K562 (cell line): ENCODE measurements around the gene RNF213. TPM values are rescaled to one million over a fixed set of nuclear protein-coding genes. Genes with fewer than 3 reads are reported as not detected.

Experiments used
- CBX1 ChIP-seq: sonication (generic); IDR thresholded peaks from 2 replicates; pipeline ENCODE4 v1.6.1; 2016; ENCODE audit warnings: antibody characterized with exemption, low read depth, mild to moderate bottlenecking
- CHD2 ChIP-seq: IDR thresholded peaks from 2 replicates; pipeline ENCODE4 v1.6.1; 2011; ENCODE audit warnings: low read depth, low read length
- FIP1L1 ChIP-seq: fragments of 200-400 bp; formaldehyde crosslinking; IDR thresholded peaks from 2 replicates; pipeline ENCODE4 v1.6.1; 2018; ENCODE audit warnings: mild to moderate bottlenecking, low read depth, low read length; ENCODE audit not compliant: poor library complexity, severe bottlenecking
- MYBL2 ChIP-seq, 2 experiments: fragments of 450-650 bp in 1 of 2; sonication (generic) in 1 of 2; formaldehyde crosslinking in 1 of 2; IDR thresholded peaks; 2 replicates each; pipeline versions ENCODE4 v1.6.1 to v1.8.1; 2017 to 2022; ENCODE audit warnings: borderline replicate concordance in 1 of 2, inconsistent platforms in 1 of 2, low read depth in 1 of 2, mild to moderate bottlenecking in 1 of 2, missing genetic modification reagents in 1 of 2, moderate library complexity in 1 of 2
- NCOR1 ChIP-seq: fragments of 450-650 bp; IDR thresholded peaks from 2 replicates; pipeline ENCODE4 v1.6.1; 2016; ENCODE audit warnings: mild to moderate bottlenecking, moderate library complexity
- NEUROD1 ChIP-seq: fragments of 150-350 bp; IDR thresholded peaks from 2 replicates; pipeline ENCODE4 v1.6.1; 2014; ENCODE audit warnings: borderline replicate concordance, low read length, low read depth; ENCODE audit not compliant: partially characterized antibody
- PHTF2 ChIP-seq: fragments of 250-450 bp; sonication (Bioruptor Pico); IDR thresholded peaks from 2 replicates; pipeline ENCODE4 v1.5.0; 2021; ENCODE audit warnings: mild to moderate bottlenecking
- TBL1XR1 ChIP-seq, 2 experiments: IDR thresholded peaks; 2 replicates each; pipeline ENCODE4 v1.6.1; 2012; ENCODE audit warnings: improper control_type of control experiment in 2 of 2, low read length in 2 of 2, mild to moderate bottlenecking in 1 of 2
- WHSC1 ChIP-seq: IDR thresholded peaks from one replicate; pipeline ENCODE4 v1.6.1; 2012; ENCODE audit warnings: low read length, control low read depth, inconsistent platforms
- ZNF57 ChIP-seq: fragments of 450-650 bp; formaldehyde crosslinking; IDR thresholded peaks from 2 replicates; pipeline ENCODE4 v1.4.0; 2020; ENCODE audit warnings: mild to moderate bottlenecking, moderate library complexity
- ZNF830 ChIP-seq: fragments of 250-450 bp; sonication (Bioruptor Pico); IDR thresholded peaks from 2 replicates; pipeline ENCODE4 v1.5.0; 2021; ENCODE audit warnings: mild to moderate bottlenecking
- polyA plus RNA-seq, 8 experiments: library from polyadenylated mRNA; depleted of rRNA in 4 of 8; stranded (reverse) in 5 of 8; unstranded in 3 of 8; fragments of >200 nt; fragmentation: Nextera tagmentation in 2 of 8; fragmentation: Illumina TruSeq in 1 of 8; extraction: Ambion mirVana in 2 of 8; extraction: Trizol in 1 of 8; gene quantifications; 2 replicates each; pipeline versions ENCODE4 v1.2.1 to v1.2.3, GENCODE V29; 2011 to 2014; ENCODE audit warnings: inconsistent platforms in 1 of 8, missing spikeins in 1 of 8
- total RNA-seq, 7 experiments: library from RNA; depleted of rRNA in 6 of 7; stranded (reverse); fragments of >200 nt in 6 of 7; fragmentation: Illumina TruSeq in 2 of 7; extraction: Trizol in 2 of 7; gene quantifications; 2 replicates each; pipeline versions ENCODE4 v1.2.1 to v1.2.3, GENCODE V29; 2011 to 2021; ENCODE audit warnings: low replicate concordance in 1 of 7
- TF ChIP-seq, protein P1 (sequence below): sonication (generic); formaldehyde crosslinking; IDR thresholded peaks from 2 replicates; pipeline ENCODE4 v1.8.1; 2023; ENCODE audit warnings: mild to moderate bottlenecking, missing genetic modification reagents, moderate library complexity
- TF ChIP-seq, protein P2 (sequence below), 2 experiments: fragments of 450-650 bp in 1 of 2; sonication (generic) in 1 of 2; formaldehyde crosslinking in 1 of 2; IDR thresholded peaks; 2 replicates each; pipeline versions ENCODE4 v1.7.1 to v1.9.0; 2016 to 2022; ENCODE audit warnings: inconsistent platforms in 1 of 2, mild to moderate bottlenecking in 1 of 2, missing genetic modification reagents in 1 of 2
- TF ChIP-seq, protein P3 (sequence below): fragments of 250-450 bp; sonication (Bioruptor Pico); IDR thresholded peaks from 2 replicates; pipeline ENCODE4 v1.8.0; 2022; ENCODE audit warnings: moderate library complexity, mild to moderate bottlenecking, inconsistent platforms

RNF213 gene
- total and polyA plus RNA-seq, 9 of the 15 experiments (the other 6 are each of a cell fraction or from before 2014, with no cell fraction given) = 5.3 to 33.6 (median 17.9) TPM

DNA sequence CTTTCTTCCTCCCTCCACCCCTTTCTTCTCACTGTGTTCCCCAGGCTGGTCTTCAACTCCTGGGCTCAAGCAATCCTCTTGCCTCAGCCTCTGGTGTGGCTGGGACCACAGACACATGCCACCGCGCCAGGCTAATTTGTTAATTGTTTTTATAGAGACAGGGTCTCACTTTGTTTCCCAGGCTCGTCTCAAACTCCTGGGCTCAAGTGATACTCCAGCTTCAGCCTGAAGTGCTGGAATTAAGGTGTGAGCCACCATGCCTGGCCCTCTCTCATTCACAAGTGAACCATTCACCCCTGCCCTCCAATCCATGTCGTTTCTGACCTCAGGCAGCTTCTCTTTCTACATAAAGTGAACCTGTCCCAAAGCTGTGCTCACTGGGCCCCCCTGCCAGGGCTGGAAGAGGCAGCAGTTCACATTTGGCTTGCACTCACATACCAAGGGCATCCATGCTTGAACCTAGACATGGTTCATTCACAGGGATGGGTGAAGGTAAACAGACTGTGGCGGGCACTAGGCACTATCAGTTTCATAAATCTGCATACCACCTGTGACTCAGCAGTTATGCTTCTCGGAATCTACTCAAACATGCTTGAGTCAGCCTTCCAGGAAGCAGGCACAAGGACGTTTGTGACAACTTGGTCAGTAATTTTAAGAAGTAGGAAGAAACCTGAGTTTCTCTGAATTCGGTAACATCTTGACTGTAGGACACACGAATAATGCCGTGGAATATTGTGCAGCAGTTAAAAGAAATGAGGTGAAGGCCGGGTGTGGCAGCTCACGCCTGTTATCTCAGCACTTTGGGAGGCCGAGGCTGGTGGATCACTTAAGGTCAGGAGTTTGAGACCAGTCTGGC lies 6.0 kb upstream of the RNF213 start (continued):
- TF ChIP-seq, protein P1, sequence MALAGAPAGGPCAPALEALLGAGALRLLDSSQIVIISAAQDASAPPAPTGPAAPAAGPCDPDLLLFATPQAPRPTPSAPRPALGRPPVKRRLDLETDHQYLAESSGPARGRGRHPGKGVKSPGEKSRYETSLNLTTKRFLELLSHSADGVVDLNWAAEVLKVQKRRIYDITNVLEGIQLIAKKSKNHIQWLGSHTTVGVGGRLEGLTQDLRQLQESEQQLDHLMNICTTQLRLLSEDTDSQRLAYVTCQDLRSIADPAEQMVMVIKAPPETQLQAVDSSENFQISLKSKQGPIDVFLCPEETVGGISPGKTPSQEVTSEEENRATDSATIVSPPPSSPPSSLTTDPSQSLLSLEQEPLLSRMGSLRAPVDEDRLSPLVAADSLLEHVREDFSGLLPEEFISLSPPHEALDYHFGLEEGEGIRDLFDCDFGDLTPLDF (CRISPR knock-in tag) = no peak
- TF ChIP-seq CBX1 = no peak
- peak; percentile 80 for TF ChIP-seq NCOR1
- no peak for TF ChIP-seq NEUROD1
- TF ChIP-seq, protein P2, sequence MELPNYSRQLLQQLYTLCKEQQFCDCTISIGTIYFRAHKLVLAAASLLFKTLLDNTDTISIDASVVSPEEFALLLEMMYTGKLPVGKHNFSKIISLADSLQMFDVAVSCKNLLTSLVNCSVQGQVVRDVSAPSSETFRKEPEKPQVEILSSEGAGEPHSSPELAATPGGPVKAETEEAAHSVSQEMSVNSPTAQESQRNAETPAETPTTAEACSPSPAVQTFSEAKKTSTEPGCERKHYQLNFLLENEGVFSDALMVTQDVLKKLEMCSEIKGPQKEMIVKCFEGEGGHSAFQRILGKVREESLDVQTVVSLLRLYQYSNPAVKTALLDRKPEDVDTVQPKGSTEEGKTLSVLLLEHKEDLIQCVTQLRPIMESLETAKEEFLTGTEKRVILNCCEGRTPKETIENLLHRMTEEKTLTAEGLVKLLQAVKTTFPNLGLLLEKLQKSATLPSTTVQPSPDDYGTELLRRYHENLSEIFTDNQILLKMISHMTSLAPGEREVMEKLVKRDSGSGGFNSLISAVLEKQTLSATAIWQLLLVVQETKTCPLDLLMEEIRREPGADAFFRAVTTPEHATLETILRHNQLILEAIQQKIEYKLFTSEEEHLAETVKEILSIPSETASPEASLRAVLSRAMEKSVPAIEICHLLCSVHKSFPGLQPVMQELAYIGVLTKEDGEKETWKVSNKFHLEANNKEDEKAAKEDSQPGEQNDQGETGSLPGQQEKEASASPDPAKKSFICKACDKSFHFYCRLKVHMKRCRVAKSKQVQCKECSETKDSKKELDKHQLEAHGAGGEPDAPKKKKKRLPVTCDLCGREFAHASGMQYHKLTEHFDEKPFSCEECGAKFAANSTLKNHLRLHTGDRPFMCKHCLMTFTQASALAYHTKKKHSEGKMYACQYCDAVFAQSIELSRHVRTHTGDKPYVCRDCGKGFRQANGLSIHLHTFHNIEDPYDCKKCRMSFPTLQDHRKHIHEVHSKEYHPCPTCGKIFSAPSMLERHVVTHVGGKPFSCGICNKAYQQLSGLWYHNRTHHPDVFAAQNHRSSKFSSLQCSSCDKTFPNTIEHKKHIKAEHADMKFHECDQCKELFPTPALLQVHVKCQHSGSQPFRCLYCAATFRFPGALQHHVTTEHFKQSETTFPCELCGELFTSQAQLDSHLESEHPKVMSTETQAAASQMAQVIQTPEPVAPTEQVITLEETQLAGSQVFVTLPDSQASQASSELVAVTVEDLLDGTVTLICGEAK (IDR thresholded peaks at IDR 0.05) = no peak
- TF ChIP-seq, protein P2 (CRISPR knock-in tag; IDR thresholded peaks at IDR 0.05) = no peak
- TF ChIP-seq CHD2 = no peak
- no peak for TF ChIP-seq MYBL2 (IDR thresholded peaks at IDR 0.05; ENCODE audit: low read depth)
- TF ChIP-seq MYBL2 (CRISPR knock-in tag; IDR thresholded peaks at IDR 0.05; ENCODE audit: borderline replicate concordance) = no peak
- no peak for TF ChIP-seq FIP1L1
- TF ChIP-seq TBL1XR1 (IDR thresholded peaks at IDR 0.05; ENCODE audit: low read length in 2 of 2) = peak in 1 of 2 experiments; percentile 89; a peak in 2 of 4 replicates
- TF ChIP-seq PHTF2 = no peak
- TF ChIP-seq ZNF830 (CRISPR knock-in tag) = peak; percentile 72; the same call in 1 of the 2 replicates
- no peak for TF ChIP-seq WHSC1
- 0 out of 2 replicates have a peak, but pooled peaks have one; percentile 28 for TF ChIP-seq ZNF57
- TF ChIP-seq, protein P3, sequence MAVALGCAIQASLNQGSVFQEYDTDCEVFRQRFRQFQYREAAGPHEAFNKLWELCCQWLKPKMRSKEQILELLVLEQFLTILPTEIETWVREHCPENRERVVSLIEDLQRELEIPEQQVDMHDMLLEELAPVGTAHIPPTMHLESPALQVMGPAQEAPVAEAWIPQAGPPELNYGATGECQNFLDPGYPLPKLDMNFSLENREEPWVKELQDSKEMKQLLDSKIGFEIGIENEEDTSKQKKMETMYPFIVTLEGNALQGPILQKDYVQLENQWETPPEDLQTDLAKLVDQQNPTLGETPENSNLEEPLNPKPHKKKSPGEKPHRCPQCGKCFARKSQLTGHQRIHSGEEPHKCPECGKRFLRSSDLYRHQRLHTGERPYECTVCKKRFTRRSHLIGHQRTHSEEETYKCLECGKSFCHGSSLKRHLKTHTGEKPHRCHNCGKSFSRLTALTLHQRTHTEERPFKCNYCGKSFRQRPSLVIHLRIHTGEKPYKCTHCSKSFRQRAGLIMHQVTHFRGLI (CRISPR knock-in tag) = peak; percentile 71; the same call in 1 of the 2 replicates
